Sigmoid colon (tissue), 4 donors: ENCODE results near the gene PTCD1.

ENCODE experiments used
- EP300 ChIP-seq, 4 donors: sonication (generic); formaldehyde crosslinking; IDR thresholded peaks; one replicate each; pipeline ENCODE4 v1.6.1; 2017; ENCODE audit warnings: antibody characterized with exemption in 4 of 4
- TF ChIP-seq, protein P1 (sequence below), 4 experiments: fragments of 450-650 bp in 3 of 4; fragments of 200-600 bp in 1 of 4; IDR thresholded peaks; one replicate each; pipeline ENCODE4 v1.5.1; 2016 to 2019; ENCODE audit warnings: antibody characterized with exemption in 4 of 4, mild to moderate bottlenecking in 3 of 4, moderate library complexity in 2 of 4

DNA sequence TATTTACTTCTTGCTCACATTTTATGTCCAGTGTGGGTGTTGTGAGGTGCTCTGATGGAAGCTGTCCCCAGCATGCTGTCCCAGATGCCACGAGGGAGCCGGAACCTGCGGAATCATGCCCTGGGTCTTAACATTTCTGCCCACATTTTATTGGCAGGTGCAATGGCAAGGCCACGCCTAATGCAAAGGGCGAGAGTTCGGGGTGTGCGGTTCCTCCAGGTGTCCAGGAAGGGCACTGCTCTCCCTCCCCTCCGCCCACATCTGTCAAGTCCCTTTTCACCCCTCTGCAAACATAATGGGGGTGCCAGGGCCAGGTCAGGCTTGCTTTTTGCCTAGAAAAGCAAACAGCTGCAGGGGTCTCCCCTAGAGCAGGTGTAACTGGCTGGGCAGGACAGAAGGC, 46.6 kb downstream of the PTCD1 start:
- TF ChIP-seq, protein P1, sequence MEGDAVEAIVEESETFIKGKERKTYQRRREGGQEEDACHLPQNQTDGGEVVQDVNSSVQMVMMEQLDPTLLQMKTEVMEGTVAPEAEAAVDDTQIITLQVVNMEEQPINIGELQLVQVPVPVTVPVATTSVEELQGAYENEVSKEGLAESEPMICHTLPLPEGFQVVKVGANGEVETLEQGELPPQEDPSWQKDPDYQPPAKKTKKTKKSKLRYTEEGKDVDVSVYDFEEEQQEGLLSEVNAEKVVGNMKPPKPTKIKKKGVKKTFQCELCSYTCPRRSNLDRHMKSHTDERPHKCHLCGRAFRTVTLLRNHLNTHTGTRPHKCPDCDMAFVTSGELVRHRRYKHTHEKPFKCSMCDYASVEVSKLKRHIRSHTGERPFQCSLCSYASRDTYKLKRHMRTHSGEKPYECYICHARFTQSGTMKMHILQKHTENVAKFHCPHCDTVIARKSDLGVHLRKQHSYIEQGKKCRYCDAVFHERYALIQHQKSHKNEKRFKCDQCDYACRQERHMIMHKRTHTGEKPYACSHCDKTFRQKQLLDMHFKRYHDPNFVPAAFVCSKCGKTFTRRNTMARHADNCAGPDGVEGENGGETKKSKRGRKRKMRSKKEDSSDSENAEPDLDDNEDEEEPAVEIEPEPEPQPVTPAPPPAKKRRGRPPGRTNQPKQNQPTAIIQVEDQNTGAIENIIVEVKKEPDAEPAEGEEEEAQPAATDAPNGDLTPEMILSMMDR (IDR thresholded peaks at IDR 0.05), result no peak
- no peak for TF ChIP-seq EP300 (IDR thresholded peaks at IDR 0.05)
